Stimulated activated CD8-positive, alpha-beta memory T cell treated with anti-CD3 and anti-CD28 coated beads, Interleukin-12 subunit alpha, Interleukin-12 subunit beta, amount 100 ng/mL, for 4 hours (primary cell): Measurements from ENCODE around the gene NFS1.

Experiments used
- DNase-seq: peaks from one replicate; pipeline ENCODE4 v3.0.0-alpha.2; 2020; ENCODE audit warnings: low read depth

Gene NFS1

DNA sequence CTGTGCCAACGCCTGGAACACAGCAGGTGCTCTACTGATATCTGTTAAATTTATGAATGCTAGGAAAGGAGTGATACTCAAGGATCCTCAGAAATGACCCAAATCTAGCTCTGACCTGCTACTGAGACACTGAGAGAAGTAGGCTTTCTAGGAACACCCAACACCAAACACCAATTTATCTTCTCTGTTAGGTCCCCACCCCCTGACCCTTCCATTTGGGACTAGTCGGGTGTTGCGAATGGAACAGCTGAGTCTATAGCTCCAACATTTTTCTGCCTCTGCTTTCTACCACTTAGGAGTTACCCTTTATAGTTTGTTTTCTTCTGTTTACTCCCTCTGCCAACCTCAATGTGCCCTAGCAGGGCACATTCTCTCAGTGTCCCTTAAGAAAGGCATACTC, 58.4 kb downstream of the NFS1 start:
- no peak for DNase-seq

DNA sequence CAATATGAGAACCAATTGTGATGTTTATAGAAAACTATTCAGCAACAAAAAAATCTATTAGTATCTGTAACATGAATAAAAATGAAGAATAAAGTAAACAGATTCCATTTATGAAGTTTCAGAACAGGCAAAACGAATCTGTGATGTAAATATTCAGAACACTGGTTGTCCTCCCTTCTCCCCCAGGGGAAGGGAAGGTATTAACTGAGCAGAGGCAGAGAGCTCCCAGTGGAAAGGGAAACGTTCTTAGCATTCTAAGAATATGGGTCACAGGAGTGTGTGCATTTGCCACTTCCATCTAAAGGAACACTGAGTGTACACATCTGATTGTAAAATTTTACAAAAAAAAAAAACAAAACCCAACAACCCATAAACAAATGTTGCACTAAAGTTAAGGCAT, 60.4 kb downstream of the NFS1 start:
- DNase-seq: no peak

DNA sequence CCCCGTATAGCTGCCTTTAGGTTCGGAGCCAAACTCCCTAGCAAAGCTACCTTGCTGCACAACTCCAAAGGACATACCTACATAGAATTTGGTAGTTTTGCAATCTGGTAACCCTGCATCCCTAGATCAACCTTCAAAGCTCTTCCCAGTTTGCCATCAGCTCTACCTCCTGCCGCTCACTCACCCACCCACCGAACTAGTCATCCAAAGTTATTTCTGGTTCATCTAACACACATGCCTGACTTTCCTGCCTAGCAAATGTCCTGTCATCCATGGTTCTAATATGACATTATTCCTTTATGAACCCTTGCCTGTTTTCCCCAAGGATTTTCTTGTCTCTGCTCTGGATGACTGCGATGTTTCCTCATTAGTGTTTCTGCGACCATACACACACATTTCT, 61.9 kb downstream of the NFS1 start:
- no peak for DNase-seq

DNA sequence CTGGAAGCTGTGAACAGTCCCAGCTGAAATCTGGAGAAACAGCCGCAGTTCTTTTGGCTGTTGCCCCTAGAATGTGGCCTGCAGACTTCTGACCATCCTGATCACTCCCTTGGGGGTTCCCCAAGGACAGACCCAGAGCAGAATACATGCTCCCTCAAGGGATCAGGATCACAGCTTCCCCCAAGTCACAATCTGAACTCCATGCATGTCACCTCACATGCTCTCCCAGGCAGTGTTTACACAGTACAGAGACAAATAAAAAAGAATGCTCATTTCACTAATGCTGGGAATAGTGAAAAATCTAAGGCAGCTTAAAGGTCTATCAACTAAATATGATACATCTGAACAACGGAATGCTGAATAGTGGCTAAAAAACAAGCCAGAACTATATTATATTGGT, 63.1 kb downstream of the NFS1 start:
- DNase-seq: no peak

DNA sequence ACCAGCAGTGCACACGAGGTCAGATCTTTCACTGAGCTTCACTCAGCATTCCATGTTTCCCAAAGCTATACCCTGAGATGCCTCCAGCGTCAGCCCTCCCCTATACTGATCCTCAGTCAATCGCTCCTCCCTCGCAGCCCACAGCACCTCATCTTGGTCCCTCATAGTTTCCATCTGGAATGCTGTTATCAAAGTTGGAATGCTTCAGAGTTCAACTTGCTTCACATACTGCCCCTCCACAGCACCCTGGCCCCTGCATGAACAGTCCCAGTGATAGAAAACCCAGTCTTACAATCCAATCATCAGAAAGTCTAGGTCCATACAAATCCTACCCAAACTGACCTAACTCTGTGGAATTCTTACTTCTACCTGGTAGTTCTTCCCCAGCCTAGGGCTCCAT, 63.5 kb downstream of the NFS1 start:
- no peak for DNase-seq

DNA sequence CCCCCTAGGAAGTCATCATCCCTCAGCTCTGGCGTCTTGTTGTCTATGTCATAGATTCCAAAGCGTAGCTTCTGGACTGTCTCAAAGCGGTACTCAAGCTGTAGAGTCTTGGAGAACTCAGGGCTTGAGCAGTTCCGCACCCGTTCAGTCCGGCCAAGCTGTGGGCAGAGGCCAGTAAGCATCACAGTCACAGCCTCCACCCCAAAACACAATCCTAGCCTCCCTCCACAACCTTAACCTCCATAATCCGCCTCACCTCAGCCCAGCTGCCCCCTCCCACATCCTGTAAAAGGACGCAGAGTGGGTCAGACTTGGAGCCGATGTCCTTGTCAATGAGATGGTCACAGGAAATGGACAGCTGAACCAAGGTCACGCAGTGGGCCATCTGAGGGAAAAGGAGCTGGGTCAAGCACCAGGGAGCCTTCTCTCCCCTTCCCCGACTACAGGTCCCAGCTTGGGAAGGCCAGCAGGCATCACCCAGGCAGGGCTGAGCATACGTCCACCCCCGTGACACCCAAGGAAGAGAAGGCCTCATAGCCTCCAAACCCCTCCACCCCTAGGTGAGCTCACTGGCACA, 66.5 kb downstream of the NFS1 start:
- DNase-seq: no peak

DNA sequence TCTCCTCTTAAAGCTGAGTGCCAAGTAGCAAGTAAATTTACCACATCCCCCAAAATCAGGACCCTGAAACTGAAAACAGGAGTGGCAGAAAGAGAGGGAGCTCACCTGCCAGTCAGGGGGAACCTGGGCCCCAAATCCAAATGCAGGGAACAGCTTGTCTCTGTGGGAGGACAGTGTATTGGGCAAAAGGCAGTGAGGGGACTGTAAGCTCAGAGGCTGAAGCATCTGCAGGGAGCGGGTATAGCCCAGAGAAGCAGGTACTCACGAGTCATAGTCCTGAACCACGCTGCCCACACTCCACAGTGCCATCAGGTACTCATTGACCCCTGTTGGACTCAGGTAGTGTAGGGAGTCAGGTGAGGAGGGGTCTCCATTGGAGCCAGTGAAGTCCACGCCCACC, 68.5 kb downstream of the NFS1 start:
- no peak for DNase-seq

DNA sequence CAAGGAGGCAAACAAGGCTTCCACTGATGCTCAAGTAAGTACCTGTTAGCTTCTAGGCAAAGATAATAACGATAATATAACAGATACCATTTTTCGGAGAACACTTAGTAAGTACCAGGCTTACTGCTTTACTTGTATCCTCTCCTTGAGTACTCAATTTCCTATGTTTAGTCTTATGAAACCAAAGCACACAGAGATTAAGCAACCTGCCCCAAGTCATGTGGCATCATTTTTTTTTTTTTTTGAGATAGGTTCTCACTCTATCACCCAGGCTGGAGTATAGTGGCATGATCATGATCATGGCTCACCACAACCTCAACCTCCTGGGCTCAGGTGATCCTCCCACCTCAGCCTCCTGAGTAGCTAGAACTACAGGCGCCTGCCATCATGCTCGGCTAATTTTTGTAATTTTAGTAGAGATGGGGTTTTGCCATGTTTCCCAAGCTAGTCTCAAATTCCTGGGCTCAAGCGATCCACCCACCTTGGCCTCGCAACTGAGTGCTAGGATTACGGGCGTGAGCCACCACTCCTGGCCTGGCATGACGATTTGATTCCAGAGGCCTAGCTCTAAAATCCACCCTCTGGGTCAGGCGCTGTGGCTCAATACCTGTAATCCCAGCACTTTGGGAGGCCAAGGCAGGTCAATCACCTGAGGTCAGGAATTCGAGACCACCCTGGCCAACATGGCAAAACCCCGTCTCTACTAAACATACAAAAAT, 69.6 kb downstream of the NFS1 start:
- DNase-seq: no peak

DNA sequence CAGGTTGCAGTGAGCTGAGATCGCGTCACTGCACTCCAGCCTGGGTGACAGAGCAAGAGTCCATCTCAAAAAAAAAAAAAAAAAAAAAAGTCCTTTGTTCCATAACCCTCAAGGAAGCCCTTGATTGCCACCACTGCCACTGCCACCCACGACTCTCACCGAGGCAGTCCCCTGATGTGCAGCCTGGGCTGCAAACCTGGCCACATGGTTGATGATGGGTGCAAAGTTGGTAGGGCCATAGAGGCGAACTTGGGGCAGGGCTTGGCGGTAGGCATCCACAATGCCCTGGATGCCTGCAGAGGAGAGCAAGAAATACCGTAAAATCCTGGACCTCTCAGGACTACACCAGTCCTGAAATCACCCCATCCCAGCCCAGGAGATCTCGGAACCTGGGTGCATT, 72.0 kb downstream of the NFS1 start:
- DNase-seq: no peak

DNA sequence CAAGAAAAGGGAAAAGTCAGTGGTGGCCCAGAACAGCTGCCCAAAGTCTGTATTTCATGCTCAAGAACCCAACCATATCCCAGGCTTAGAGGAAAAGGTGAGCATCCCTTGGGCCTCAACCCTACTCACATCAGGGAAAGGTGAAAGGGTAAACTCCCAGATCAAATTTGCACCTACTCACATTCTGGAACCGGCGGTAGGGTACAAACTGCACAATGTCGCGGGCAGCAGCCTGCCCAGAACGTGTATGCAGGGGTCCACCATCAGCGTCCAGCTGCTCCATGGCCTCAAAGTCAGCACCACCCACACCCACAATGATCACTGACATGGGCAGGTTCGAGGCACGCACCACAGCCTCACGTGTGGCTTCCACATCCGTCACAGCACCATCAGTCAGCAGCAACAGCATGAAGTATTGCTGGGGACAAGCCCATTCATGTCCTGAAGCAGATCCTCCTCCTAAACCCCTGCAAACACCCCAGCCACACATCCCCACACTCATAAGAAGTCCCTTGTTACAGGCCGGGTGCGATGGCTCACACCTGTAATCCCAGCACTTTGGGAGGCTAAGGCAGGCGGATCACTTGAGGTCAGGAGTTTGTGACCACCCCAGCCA, 72.7 kb downstream of the NFS1 start:
- no peak for DNase-seq

DNA sequence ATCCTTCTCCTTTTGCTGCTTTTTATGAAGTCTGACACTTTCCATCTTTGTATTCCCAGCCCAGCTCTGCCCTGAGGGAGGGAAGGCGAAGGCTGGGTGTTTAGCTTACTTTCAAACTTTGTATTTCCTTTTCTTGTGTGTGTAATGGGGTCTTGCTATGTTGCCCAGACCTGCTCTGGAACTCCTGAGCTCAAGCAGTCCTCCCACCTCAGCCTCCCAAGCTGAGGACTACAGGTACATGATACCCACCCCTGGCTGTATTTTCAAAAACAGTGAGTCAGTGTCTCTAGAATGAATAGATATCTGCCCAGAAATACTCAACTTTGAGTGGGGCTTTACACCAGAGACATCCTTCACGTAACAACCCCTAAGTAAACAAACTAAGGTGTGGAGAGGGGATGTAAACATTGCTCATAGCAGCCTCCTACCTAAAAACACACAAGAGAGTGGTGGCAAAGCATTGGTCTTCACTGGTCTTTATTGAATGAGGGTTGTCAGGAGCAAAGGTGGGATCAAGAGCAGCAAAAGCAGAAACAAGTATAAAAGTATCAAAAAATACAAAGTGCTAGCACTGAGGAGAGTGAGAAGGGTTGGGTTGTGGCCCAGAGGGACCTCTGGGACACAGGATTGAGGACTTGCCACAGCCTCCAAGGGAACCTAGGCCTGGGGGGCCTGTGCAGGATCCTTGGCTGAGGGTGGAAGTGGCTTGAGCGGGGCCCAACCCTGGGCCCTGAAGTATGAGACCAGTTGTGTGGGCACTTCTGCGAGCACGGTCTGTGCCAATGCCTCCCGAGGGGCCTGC, 73.4 kb downstream of the NFS1 start:
- no peak for DNase-seq

DNA sequence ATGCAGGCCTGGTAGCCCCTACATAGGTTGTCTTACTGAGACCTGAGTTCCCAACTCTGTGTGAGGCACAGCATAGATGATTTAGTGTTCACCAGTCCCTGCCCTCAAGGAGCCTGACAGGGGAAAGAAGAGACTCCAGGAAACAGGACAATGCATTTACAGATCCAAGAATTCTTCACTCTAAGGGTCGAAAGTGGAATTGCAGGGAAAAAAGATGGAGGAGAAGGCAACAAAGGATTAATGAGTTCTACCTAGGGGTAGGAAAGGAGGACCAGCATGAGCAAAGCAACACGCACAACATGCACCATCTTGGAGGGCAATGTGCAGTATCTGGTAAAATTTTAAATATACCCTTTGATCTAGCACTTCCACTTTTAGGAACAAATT, 77.6 kb downstream of the NFS1 start:
- DNase-seq: no peak

DNA sequence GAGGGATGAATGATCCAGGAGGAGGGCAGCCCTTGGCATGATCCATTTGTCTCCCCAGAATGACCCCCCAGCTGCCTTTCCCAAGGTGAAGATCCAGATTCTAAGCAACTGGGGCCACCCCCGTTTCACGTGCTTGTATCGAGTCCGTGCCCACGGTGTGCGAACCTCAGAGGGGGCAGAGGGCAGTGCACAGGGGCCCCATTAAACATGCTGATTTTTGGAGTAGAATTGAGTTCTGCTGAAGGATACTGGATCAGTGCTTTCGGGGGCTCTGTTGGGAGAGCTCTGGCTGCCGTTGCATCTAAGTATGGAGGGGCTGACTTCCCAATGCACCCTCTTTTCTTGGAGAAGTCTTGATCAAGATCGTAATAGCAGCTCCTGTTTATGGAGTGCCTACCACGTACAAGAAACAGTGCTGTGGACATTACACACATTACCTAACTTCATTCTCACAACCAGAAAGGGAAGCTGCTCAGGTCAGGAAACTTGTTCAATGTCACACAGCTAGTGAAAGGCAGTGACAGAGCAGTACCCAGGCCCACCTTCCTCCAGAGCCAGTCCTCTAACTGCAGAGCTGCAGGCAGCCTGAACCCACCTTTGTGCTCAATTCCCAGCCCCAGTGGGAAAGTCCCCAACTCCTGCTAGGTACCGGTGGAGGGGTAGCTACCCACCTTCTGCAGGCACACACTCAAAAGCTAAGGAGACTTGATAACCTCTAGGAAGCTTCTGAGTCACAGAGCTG, 78.2 kb downstream of the NFS1 start:
- DNase-seq: no peak

DNA sequence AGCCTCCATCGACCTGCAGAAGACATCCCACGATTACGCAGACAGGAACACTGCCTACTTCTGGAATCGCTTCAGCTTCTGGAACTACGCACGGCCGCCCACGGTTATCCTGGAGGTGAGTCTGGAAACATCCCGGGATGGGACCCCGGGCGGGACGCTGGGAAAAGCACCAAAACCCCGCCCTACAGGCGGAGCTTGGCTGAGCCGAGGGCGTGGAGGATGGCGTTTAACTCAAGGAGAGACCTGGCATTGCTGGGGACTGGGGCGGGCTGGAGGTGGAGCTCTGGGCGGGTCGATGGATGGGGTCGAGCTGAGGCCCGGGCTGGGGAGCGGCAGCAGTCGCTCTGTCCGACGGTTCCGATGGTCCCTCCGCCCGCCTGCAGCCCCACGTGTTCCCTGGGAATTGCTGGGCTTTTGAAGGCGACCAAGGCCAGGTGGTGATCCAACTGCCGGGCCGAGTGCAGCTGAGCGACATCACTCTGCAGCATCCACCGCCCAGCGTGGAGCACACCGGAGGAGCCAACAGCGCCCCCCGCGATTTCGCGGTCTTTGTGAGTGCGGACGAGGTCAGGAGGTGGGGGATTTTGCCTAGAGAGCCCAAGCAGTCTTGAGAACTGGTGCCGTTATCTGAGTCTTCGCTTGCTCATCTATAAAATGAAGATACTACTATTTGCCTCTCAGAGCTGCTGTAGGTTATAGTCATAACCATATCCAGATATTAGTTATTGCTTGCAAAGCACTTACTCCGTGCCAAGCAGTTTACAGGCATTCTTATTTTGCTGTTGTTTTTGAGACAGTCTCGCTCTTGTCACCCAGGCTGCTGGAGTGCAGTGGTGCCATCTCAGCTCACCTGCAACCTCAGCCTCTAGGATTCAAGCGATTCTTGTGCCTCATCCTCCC, 79.7 kb downstream of the NFS1 start:
- DNase-seq: peak; percentile 52

DNA sequence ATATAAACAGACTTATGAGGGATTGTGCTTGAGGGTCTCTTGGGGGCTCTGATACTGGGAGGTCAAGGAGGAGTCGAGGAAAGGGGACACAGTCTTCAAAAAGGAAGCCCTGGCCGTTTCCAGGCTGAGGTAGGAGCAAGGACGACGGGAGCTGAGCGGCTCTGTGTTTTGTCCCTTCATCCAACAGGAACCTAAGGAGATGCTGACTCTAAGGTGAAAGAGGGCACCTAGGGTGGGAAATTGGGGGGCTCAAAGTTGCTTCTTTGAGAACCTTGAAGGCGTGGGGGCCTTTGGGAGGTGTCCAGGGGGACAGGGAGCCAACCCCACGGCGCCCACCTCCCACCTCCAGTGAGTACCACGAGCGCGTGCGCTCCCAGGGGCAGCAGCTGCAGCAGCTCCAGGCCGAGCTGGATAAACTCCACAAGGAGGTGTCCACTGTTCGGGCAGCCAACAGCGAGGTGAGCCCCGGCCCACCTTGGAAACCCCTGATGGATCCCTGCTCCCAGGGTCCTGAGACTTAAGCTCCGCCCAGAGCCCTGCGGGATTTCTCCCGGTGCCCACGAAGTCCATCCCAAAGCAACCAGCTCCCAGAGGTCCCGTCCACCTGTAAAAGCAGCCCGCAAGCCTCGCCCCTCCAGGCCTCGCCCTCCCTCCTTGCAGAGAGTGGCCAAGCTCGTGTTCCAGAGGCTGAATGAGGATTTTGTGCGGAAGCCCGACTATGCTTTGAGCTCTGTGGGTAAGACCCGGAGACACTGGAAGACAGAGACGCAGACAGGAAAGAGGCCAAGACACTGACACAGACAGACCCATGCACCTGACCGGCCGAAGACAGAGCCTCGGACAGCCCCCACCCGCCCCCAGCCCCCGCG, 80.7 kb downstream of the NFS1 start:
- DNase-seq: no peak
